ENCODE data around the gene KRT36.

The KRT36 gene

GRCh38 chr17:41439375-41439774, 50.3 kb downstream of the KRT36 start:
- DNase-seq (ENCODE audit: low read depth in 3 of 3) = no peak

GRCh38 chr17:41437769-41438168, 51.9 kb downstream of the KRT36 start:
- DNase-seq (ENCODE audit: low read depth in 3 of 3) = no peak

DNA sequence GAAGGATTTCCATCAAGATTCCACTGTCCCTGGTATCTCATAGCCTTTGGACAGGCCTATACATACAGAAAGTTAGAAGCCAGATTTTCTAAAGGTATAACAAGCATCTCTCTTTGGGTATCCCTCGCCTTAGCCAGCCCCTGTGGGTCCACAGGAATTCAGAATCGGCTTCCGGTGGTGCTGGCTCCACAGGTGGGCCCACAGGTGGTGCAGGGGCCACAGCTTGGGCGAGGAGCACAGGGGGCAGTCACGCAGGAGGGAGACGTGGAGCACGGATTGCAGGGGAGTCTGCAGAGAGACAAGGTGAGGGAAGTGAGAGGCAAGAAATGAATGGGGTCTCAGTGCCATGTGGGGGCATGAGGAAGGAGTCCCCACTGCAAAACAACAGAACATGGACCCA, 52.5 kb downstream of the KRT36 start:
- no peak for DNase-seq (ENCODE audit: low read depth in 3 of 3)
